ENCODE data around the gene FAM117A.

FAM117A gene

DNA sequence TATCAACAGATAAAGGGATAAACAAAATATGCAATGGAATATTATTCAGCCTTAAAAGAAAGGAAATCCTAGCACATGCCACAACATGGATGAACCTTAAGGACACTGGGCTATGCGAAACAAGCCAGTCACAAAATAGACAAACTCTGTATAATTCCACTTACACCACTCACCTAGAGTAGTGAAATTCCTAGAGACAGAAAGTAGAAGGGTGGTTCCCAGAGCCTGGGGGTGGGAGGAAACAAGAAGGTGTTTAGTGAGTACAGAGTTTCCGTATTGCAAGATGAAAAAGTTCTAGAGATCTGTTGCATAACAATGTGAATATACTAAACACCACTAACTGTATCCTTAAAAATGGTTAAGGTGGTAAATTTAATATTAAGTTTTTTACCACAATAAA lies 96.1 kb downstream of the FAM117A start:
- DNase-seq (ENCODE audit: low read depth) = no peak
- H3K4me3 ChIP-seq (ENCODE audit: low read depth, low read length) = no peak overlapping the region
- TF ChIP-seq, protein P1, sequence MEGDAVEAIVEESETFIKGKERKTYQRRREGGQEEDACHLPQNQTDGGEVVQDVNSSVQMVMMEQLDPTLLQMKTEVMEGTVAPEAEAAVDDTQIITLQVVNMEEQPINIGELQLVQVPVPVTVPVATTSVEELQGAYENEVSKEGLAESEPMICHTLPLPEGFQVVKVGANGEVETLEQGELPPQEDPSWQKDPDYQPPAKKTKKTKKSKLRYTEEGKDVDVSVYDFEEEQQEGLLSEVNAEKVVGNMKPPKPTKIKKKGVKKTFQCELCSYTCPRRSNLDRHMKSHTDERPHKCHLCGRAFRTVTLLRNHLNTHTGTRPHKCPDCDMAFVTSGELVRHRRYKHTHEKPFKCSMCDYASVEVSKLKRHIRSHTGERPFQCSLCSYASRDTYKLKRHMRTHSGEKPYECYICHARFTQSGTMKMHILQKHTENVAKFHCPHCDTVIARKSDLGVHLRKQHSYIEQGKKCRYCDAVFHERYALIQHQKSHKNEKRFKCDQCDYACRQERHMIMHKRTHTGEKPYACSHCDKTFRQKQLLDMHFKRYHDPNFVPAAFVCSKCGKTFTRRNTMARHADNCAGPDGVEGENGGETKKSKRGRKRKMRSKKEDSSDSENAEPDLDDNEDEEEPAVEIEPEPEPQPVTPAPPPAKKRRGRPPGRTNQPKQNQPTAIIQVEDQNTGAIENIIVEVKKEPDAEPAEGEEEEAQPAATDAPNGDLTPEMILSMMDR (IDR thresholded peaks at IDR 0.05; ENCODE audit: insufficient read depth, low read depth, low read length, missing control alignments) = no peak

DNA sequence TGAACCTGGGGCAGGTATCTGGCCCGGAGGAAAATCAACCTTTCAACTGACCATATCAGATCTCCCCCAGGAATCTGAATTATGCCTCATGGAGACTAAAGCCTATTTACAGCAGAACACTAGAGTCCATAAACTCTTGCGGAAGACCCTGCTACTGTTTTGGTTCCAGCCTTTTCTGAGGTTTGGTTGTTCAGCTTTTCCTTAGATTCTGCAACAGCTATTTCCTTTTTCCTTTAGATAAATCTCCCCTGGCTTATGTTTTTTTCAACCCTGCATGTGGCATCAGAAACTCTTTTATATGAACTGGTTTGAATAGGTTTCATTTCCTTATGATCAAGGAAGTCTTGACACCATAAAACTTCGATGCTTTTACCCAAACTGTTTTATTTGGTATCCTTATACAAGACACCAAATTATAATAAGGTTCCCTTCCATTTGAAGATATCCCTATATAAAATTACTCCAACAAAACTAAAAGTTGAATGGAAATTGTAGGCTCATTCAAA lies 99.2 kb downstream of the FAM117A start:
- DNase-seq (ENCODE audit: low read depth) = no peak
- H3K4me3 ChIP-seq (ENCODE audit: low read depth, low read length) = no peak overlapping the region
- TF ChIP-seq, protein P1 (IDR thresholded peaks at IDR 0.05; ENCODE audit: insufficient read depth, low read depth, low read length, missing control alignments) = no peak
